GM12874 (cell line): ENCODE data around the gene PSMB10.

Source experiments
- TF ChIP-seq, protein P1 (sequence below): IDR thresholded peaks from 2 replicates; pipeline ENCODE4 v1.5.1; 2011; ENCODE audit warnings: low read depth, mild to moderate bottlenecking, control low read depth, low read length, moderate library complexity; ENCODE audit not compliant: insufficient read depth

The PSMB10 gene

GRCh38 chr16:67975321-67976105, 38.9 kb upstream of the PSMB10 start:
- TF ChIP-seq, protein P1, sequence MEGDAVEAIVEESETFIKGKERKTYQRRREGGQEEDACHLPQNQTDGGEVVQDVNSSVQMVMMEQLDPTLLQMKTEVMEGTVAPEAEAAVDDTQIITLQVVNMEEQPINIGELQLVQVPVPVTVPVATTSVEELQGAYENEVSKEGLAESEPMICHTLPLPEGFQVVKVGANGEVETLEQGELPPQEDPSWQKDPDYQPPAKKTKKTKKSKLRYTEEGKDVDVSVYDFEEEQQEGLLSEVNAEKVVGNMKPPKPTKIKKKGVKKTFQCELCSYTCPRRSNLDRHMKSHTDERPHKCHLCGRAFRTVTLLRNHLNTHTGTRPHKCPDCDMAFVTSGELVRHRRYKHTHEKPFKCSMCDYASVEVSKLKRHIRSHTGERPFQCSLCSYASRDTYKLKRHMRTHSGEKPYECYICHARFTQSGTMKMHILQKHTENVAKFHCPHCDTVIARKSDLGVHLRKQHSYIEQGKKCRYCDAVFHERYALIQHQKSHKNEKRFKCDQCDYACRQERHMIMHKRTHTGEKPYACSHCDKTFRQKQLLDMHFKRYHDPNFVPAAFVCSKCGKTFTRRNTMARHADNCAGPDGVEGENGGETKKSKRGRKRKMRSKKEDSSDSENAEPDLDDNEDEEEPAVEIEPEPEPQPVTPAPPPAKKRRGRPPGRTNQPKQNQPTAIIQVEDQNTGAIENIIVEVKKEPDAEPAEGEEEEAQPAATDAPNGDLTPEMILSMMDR, result no peak

DNA sequence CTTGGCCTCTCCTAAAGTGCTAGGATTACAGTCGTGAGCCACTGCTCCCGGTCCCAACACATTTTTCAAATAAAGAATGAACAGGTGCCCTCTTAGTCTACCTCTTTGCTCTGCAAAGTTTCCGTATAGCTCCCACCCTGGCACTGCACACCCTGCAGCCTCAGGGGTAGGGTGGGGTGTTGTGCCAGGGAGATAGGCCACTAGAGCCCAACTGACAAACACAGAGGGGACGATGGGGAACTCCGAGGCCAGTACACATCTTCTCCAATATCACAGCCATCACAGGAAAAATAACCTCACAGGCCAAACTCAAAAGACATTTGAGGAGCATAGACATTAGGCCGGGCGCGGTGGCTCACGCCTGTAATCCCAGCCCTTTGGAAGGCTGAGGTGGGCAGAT, 34.5 kb upstream of the PSMB10 start:
- TF ChIP-seq, protein P1, result no peak

- TF ChIP-seq, protein P1, result no peak
Measured at GRCh38 chr16:67969254-67970039, 32.8 kb upstream of the PSMB10 start.

DNA sequence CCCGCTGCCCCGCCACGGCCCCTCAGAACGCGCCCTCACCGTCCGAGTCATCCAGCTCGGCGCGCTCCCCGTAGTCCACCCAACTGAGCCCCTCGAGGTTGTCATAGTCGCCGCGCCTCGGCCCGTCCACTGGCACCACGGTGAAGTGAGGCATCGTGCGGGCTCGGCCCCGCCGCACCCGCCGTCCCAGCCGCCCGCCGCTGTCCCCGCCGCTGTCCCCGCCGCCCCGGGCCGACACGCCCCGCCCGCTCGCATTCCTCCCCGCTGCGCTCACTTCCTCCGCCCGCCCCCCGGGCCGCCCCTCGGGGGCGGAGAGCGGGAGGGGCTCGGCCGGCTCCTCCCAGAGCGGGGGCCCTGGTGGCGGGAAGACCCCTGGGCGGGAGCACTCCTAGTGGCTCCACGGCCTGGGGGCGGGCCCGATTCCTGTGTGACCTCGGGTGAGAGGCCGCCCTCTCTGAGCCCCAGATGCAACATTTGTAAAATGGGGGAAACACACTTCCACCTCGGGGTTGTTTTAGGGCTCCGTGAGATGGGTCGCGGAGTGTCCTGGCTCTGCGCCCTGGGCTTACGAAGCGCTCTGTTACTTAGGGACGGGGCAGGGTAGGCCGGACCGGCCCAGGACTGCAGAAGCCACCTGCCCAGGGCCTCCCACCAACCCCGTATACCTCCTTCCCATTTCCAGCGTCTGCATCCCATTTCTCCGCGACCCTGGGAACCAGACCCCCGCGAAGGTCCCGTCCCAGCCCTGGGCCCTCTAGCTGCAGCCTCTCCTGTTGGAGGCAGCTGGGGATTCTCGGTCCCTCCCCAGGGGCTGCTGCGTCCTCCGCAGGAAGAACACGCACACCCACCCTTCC, 32.0 kb upstream of the PSMB10 start, which contains the start of gene SLC12A4:
TSS of gene SLC12A4 (minus strand) at position 238 of the 854 bp plus-strand sequence. CDS start at position 154, 84 bp downstream.
- TF ChIP-seq, protein P1, result no peak

DNA sequence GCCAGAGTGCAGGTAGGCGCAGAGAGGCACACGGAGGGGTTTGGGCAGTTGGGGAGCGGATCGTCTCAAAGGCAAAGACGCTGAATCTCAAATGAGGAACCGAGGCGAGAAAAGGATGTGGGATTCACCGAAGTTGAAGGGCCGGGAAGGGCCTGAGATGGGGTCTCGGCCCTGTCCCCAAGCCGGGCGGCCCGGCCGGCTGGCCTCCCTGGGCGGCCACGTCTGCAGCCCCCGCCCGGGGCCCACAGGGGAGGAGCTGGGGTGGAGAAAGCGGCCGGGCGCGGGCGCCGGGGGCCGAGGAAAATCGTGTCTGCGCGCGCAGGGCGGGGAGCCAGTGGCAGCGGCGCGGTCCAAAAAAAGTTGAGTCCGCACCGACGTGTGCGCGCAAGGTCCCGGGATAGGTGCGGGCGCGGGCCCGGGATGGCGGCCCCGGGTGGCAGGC, 31.3 kb upstream of the PSMB10 start:
- TF ChIP-seq, protein P1, result no peak

DNA sequence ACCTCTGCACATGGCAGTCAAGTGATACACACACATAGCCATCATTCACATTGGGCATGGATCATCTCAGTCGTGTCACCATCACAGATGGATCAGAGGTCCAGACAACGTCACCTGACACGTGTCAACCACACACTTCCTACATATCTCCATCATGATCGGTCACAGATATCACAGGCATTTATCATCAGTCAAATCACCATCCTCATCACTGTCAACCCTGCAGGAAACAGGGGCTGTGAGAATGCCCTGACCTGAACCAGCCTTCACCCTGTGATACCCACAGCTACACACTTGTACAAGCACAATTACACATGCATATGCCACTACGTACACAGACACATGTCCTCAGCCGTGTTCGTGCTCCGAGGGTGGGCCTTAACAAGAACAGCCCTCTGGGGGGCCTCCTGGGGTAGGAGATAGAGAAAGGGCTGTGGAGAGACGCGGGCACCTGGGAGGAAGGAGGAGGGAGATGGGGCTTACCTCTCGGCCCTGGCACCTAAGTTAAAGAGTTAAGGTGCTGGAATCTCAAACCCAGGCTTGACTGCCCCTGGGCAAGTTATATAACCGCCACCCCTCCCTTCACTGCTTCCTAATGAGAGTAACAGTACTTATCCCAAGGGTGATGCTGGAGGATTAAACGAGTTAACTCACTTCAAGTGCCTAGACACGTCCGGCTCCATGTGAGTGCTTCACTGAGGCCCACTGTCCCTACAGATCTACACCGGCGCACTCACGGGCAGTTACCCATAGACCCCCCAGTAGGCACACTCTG, 30.7 kb upstream of the PSMB10 start:
- TF ChIP-seq, protein P1, result no peak
